CD14-positive monocyte (primary cell): ENCODE results near the gene AMT. TPM values are rescaled to one million over a fixed set of nuclear protein-coding genes. Genes with fewer than 3 reads are reported as not detected.
A peak's percentile ranks its signal among the peaks of the same experiment; 100 is the strongest.

Experiments used
- DNase-seq, 3 donors: peaks; one replicate each; pipeline ENCODE4 v3.0.0-alpha.2; 2011 to 2022
- H2AFZ ChIP-seq: 2 replicates; pipeline ENCODE4 v1.6.0; 2012; ENCODE audit warnings: mild to moderate bottlenecking, low read depth, low read length, inconsistent platforms; ENCODE audit not compliant: insufficient read depth, poor library complexity, severe bottlenecking
- H3K27ac ChIP-seq, 2 donors: 1 replicate in 1 of 2; 2 replicates in 1 of 2; pipeline ENCODE4 v1.5.1; 2012 to 2013; ENCODE audit warnings: low read length in 2 of 2, control low read depth in 1 of 2, inconsistent platforms in 1 of 2, low read depth in 1 of 2, mild to moderate bottlenecking in 1 of 2
- H3K27me3 ChIP-seq, 2 donors: one replicate each; pipeline versions ENCODE4 v1.6.0 to v1.6.1; 2011 to 2013; ENCODE audit warnings: low read length in 2 of 2; ENCODE audit not compliant: control insufficient read depth in 2 of 2, insufficient read depth in 2 of 2
- H3K36me3 ChIP-seq, 2 donors: replicated peaks in 1 of 2; 1 replicate in 1 of 2; 2 replicates in 1 of 2; pipeline versions ENCODE4 v1.5.1 to v1.6.1; 2012 to 2013; ENCODE audit warnings: low read length in 2 of 2, control low read depth in 1 of 2, inconsistent platforms in 1 of 2, mild to moderate bottlenecking in 1 of 2; ENCODE audit not compliant: insufficient read depth in 2 of 2, control insufficient read depth in 1 of 2
- H3K4me1 ChIP-seq, 2 donors: 1 replicate in 1 of 2; 2 replicates in 1 of 2; pipeline versions ENCODE4 v1.5.1 to v1.6.1; 2012 to 2013; ENCODE audit warnings: low read length in 2 of 2, control low read depth in 1 of 2, inconsistent platforms in 1 of 2, mild to moderate bottlenecking in 1 of 2, moderate library complexity in 1 of 2; ENCODE audit not compliant: insufficient read depth in 2 of 2, control insufficient read depth in 1 of 2
- H3K4me2 ChIP-seq: replicated peaks from 2 replicates; pipeline ENCODE3; 2012; ENCODE audit warnings: low read length, moderate library complexity, mild to moderate bottlenecking; ENCODE audit not compliant: poor library complexity, severe bottlenecking; ENCODE audit errors: extremely low read depth
- H3K4me3 ChIP-seq, 3 experiments: fragments of 200-600 bp in 1 of 3; sonication (generic) in 1 of 3; replicated peaks in 1 of 3; 1 replicate in 2 of 3; 2 replicates in 1 of 3; pipeline ENCODE4 v1.5.1; 2011 to 2013; ENCODE audit warnings: low read length in 3 of 3, mild to moderate bottlenecking in 3 of 3, control low read depth in 2 of 3, low read depth in 2 of 3, inconsistent platforms in 1 of 3, moderate library complexity in 1 of 3
- H3K79me2 ChIP-seq: 2 replicates; pipeline ENCODE4 v1.6.0; 2012; ENCODE audit warnings: mild to moderate bottlenecking, control low read depth, inconsistent platforms, low read length, moderate library complexity; ENCODE audit not compliant: insufficient read depth
- H3K9ac ChIP-seq: 2 replicates; pipeline ENCODE4 v1.6.0; 2017; ENCODE audit warnings: low read length, mild to moderate bottlenecking; ENCODE audit not compliant: insufficient read depth, poor library complexity, severe bottlenecking
- H3K9me3 ChIP-seq, 2 donors: replicated peaks in 1 of 2; 1 replicate in 1 of 2; 2 replicates in 1 of 2; pipeline versions ENCODE4 v1.5.1 to v1.6.1; 2012 to 2013; ENCODE audit warnings: low read length in 2 of 2, control low read depth in 1 of 2; ENCODE audit not compliant: control insufficient read depth in 1 of 2, insufficient read depth in 1 of 2
- H4K20me1 ChIP-seq: 2 replicates; pipeline ENCODE4 v1.6.0; 2012; ENCODE audit warnings: mild to moderate bottlenecking, low read length, control low read depth, moderate library complexity; ENCODE audit not compliant: insufficient read depth
- H3K27ac Mint-ChIP-seq, 7 donors: one replicate each; pipeline ENCODE4 v1.8.0; 2020; ENCODE audit warnings: mild to moderate bottlenecking in 7 of 7, mixed read lengths in 7 of 7, moderate library complexity in 6 of 7, inconsistent platforms in 2 of 7
- H3K27me3 Mint-ChIP-seq, 3 donors: one replicate each; pipeline ENCODE4 v1.8.0; 2021 to 2022; ENCODE audit warnings: low read depth in 3 of 3, mild to moderate bottlenecking in 3 of 3, mixed read lengths in 3 of 3, moderate library complexity in 3 of 3, inconsistent platforms in 1 of 3
- H3K36me3 Mint-ChIP-seq, 2 donors: one replicate each; pipeline ENCODE4 v1.8.0; 2020; ENCODE audit warnings: mixed read lengths in 2 of 2, inconsistent platforms in 1 of 2, mild to moderate bottlenecking in 1 of 2
- H3K4me1 Mint-ChIP-seq: one replicate; pipeline ENCODE4 v1.8.0; 2020; ENCODE audit warnings: mild to moderate bottlenecking, mixed read lengths
- H3K4me3 Mint-ChIP-seq, 2 donors: one replicate each; pipeline ENCODE4 v1.8.0; 2020; ENCODE audit warnings: mild to moderate bottlenecking in 2 of 2, mixed read lengths in 2 of 2, moderate library complexity in 1 of 2
- H3K9me3 Mint-ChIP-seq, 7 donors: one replicate each; pipeline ENCODE4 v1.8.0; 2020 to 2022; ENCODE audit warnings: mixed read lengths in 7 of 7, mild to moderate bottlenecking in 6 of 7, moderate library complexity in 6 of 7, inconsistent platforms in 2 of 7
- WGBS: methylation state at CpG from one replicate; pipeline ENCODE4 v1.1.5; 2013; ENCODE audit warnings: missing lambda C conversion rate; ENCODE audit not compliant: insufficient coverage; 5-methylcytosine and 5-hydroxymethylcytosine counted together
- intact Hi-C, 2 donors: fragments of 100-400 bp; cut with micrococcal nuclease; formaldehyde crosslinking; loops; one replicate each; pipeline versions ENCODE4 v1.15.0 to v1.15.1; 2023
- polyA plus RNA-seq, 3 donors: library from polyadenylated mRNA; depleted of rRNA in 1 of 3; unstranded in 2 of 3; stranded (reverse) in 1 of 3; fragments of 300-500 nt in 2 of 3; fragments of >200 nt in 1 of 3; fragmentation: Illumina TruSeq in 2 of 3; gene quantifications; 1 replicate in 2 of 3; 2 replicates in 1 of 3; pipeline ENCODE4 v1.2.3, GENCODE V29; 2012 to 2021
- TF ChIP-seq, protein P1 (sequence below): fragments of 200-600 bp; IDR thresholded peaks from one replicate; pipeline ENCODE4 v1.8.0; 2022; ENCODE audit warnings: antibody characterized with exemption, mild to moderate bottlenecking

AMT gene
- polyA plus RNA-seq, 3 donors, result 2.0 to 25.1 (median 3.1) TPM

DNA sequence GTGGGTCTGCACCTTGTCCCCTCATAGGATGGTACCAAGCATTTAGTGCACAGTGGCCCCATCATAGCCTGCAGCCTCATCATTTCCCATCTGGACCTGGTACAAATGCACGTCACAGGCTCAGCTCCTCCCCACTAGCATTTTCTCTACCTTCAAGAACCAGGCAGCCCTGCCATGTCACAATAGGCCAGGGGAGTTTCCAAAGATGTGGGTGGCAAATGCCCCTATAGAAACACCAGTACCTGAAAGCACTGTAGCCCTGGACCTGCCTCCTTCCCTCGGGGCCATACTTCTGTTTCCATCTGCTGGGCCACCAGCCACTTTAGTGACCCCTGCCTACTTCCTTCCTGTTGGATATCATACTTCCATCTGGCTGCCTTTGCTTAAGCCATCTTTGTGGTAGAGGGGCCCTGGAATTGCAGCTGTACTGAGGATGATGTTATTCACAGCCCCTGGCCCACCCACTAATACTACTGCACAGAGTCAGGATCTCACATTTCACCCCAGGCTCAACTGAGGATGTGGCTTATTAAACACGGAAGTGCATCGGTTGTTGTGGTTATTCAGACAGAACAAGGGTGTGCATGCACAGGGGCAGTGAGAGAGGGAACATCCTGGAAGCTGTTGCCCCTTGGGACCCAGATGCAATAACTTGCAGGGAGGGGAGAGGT, 6.2 kb downstream of the AMT start:
- peak overlapping the region; percentile 32 for H3K4me2 ChIP-seq
- 0% methylated on average over 1 of the region's 4 CpGs for WGBS
- peaks cover 31% of the 10 kb centered on the region for H4K20me1 ChIP-seq
- peaks cover 60% of the 10 kb centered on the region for H3K79me2 ChIP-seq
- TF ChIP-seq, protein P1, sequence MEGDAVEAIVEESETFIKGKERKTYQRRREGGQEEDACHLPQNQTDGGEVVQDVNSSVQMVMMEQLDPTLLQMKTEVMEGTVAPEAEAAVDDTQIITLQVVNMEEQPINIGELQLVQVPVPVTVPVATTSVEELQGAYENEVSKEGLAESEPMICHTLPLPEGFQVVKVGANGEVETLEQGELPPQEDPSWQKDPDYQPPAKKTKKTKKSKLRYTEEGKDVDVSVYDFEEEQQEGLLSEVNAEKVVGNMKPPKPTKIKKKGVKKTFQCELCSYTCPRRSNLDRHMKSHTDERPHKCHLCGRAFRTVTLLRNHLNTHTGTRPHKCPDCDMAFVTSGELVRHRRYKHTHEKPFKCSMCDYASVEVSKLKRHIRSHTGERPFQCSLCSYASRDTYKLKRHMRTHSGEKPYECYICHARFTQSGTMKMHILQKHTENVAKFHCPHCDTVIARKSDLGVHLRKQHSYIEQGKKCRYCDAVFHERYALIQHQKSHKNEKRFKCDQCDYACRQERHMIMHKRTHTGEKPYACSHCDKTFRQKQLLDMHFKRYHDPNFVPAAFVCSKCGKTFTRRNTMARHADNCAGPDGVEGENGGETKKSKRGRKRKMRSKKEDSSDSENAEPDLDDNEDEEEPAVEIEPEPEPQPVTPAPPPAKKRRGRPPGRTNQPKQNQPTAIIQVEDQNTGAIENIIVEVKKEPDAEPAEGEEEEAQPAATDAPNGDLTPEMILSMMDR, result no peak
- Mint-ChIP-seq H3K4me1 (peaks cover 53% of the 10 kb centered on the region), H3K4me3 (peak overlapping the region; percentile 37 to 72), H3K36me3 (peaks cover 26 to 50% of the 10 kb centered on the region in 2 donors), H3K27ac (peak overlapping the region; percentile 88 to 95 (median 91)), H3K9me3 (peaks cover 0 to 2% (median 0%) of the 10 kb centered on the region in 7 donors), H3K27me3 (peaks cover 0 to 2% (median 0%) of the 10 kb centered on the region in 3 donors)
- peaks cover 7 to 27% of the 10 kb centered on the region in 2 donors for H3K36me3 ChIP-seq
- intact Hi-C loops, result loop anchor here in 1 of 2 donors (10.0 kb wide), 1 partner anchor 49 kb away; no protein-coding TSS in a partner anchor
- H3K4me1 ChIP-seq, result peaks cover 47 to 50% of the 10 kb centered on the region in 2 donors
- no peaks in the 10 kb centered on the region for H3K27me3 ChIP-seq
- peak overlapping the region; percentile 5 for H2AFZ ChIP-seq
- H3K9ac ChIP-seq, result peak overlapping the region; percentile 31
- DNase-seq, result peak; percentile 42 to 80 (median 57)
- no peaks in the 10 kb centered on the region for H3K9me3 ChIP-seq
- peak overlapping the region in 1 of 3 experiments; percentile 13 for H3K4me3 ChIP-seq
- H3K27ac ChIP-seq, result peak overlapping the region; percentile 63 to 81

DNA sequence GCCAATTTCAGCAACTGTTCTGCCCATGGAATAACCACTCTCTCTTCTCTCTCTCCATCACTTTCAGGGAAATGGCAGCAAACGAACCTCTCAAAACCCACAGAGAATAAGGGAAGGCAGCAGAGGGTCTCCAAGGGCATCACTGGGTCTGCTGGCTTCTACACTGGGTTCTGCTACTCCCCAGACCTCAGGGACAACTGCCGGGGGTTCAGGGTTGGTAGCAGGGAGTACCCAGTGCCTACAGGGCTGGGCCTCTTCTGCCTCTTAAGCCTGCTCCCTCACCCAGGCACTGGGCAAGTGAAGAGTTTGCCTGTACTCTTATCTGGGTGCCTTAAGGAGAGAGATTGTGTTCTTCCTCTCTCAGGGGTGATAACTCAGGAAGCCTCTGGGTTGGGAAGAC, 7.5 kb downstream of the AMT start:
- peaks cover 53 to 60% of the 10 kb centered on the region in 2 donors for H3K4me1 ChIP-seq
- H3K79me2 ChIP-seq, result peaks cover 73% of the 10 kb centered on the region
- peak overlapping the region; percentile 63 to 81 for H3K27ac ChIP-seq
- Mint-ChIP-seq H3K4me3 (no peak overlapping the region), H3K27me3 (peaks cover 0 to 2% (median 0%) of the 10 kb centered on the region in 3 donors), H3K27ac (peak overlapping the region; percentile 68 to 95 (median 82)), H3K4me1 (peaks cover 55% of the 10 kb centered on the region), H3K36me3 (peaks cover 18 to 45% of the 10 kb centered on the region in 2 donors), H3K9me3 (peaks cover 0 to 2% (median 0%) of the 10 kb centered on the region in 7 donors)
- intact Hi-C loops, result loop anchor here (5.0 to 10.0 kb wide), 4 partner anchors 33 to 77 kb away; partner anchors contain the start of gene GPX1 (in 1 of the 2)
- H3K36me3 ChIP-seq, result peaks cover 7 to 19% of the 10 kb centered on the region in 2 donors
- no peaks in the 10 kb centered on the region for H3K9me3 ChIP-seq
- H3K4me3 ChIP-seq, result no peak overlapping the region
- DNase-seq, result no peak
- H3K27me3 ChIP-seq, result no peaks in the 10 kb centered on the region
- peaks cover 44% of the 10 kb centered on the region for H4K20me1 ChIP-seq
- H3K4me2 ChIP-seq, result no peak overlapping the region
- WGBS, result 50% methylated on average over 1 of the region's 2 CpGs
- no peak overlapping the region for H3K9ac ChIP-seq
- TF ChIP-seq, protein P1, result no peak
- no peak overlapping the region for H2AFZ ChIP-seq
